MG63 (cell line): ENCODE measurements around the gene FAM221B. TPM values are rescaled to one million over a fixed set of nuclear protein-coding genes. Genes with fewer than 3 reads are reported as not detected.
A peak's percentile ranks its signal among the peaks of the same experiment; 100 is the strongest.

Experiments used
- DNase-seq: peaks from one replicate; pipeline ENCODE4 v3.0.0-alpha.2; 2020
- H3K27me3 ChIP-seq: fragments of 250-450 bp; sonication (Bioruptor Pico); 2 replicates; pipeline ENCODE4 v1.5.1; 2020; ENCODE audit warnings: mild to moderate bottlenecking, moderate library complexity
- H3K36me3 ChIP-seq: fragments of 250-450 bp; sonication (Bioruptor Pico); 2 replicates; pipeline ENCODE4 v1.5.1; 2020; ENCODE audit warnings: mild to moderate bottlenecking, moderate library complexity
- H3K4me3 ChIP-seq: fragments of 250-450 bp; sonication (Bioruptor Pico); 2 replicates; pipeline ENCODE4 v1.5.1; 2020; ENCODE audit warnings: mild to moderate bottlenecking, moderate library complexity
- H3K9me3 ChIP-seq: fragments of 250-450 bp; sonication (Bioruptor Pico); 2 replicates; pipeline ENCODE4 v1.5.1; 2020; ENCODE audit warnings: mild to moderate bottlenecking, moderate library complexity
- total RNA-seq: library from RNA; depleted of rRNA; stranded (reverse); fragments of >200 nt; shearing (Covaris generic); gene quantifications from 2 replicates; pipeline ENCODE4 v1.2.3, GENCODE V29; 2014; ENCODE audit warnings: low replicate concordance

FAM221B gene
- total RNA-seq, 1 experiment from 2014 or later: not detected

- H3K4me3 ChIP-seq: no peak overlapping the region
- H3K9me3 ChIP-seq: no peaks in the 10 kb centered on the region
- peaks cover 9% of the 10 kb centered on the region for H3K36me3 ChIP-seq
- DNase-seq: no peak
- no peaks in the 10 kb centered on the region for H3K27me3 ChIP-seq
These were observed 6.0 kb upstream of the FAM221B start for GRCh38 chr9:35834260-35835215.

- Histone ChIP-seq H3K4me3 (no peak overlapping the region), H3K36me3 (peaks cover 9% of the 10 kb centered on the region), H3K9me3 (no peaks in the 10 kb centered on the region), H3K27me3 (no peaks in the 10 kb centered on the region)
- DNase-seq: no peak
These were observed 4.3 kb upstream of the FAM221B start for GRCh38 chr9:35832814-35833213.

- H3K27me3 ChIP-seq: no peaks in the 10 kb centered on the region
- no peaks in the 10 kb centered on the region for H3K9me3 ChIP-seq
- DNase-seq: no peak
- no peak overlapping the region for H3K4me3 ChIP-seq
- H3K36me3 ChIP-seq: peaks cover 9% of the 10 kb centered on the region
These were observed 2.5 kb upstream of the FAM221B start for GRCh38 chr9:35831040-35831439.

GRCh38 chr9:35829764-35830096, 1.2 kb upstream of the FAM221B start:
- H3K9me3 ChIP-seq: no peaks in the 10 kb centered on the region
- DNase-seq: no peak
- no peaks in the 10 kb centered on the region for H3K27me3 ChIP-seq
- no peaks in the 10 kb centered on the region; the same call in 1 of the 2 replicates for H3K36me3 ChIP-seq
- H3K4me3 ChIP-seq: peak overlapping the region; percentile 63

GRCh38 chr9:35829084-35829763, 692 bp upstream of the FAM221B start, which contains the start of gene TMEM8B:
TMEM8B (plus strand) TSS chr9:35829228; CDS start chr9:35829448, 220 bp downstream.
- Histone ChIP-seq H3K36me3 (no peaks in the 10 kb centered on the region; the same call in 1 of the 2 replicates), H3K27me3 (no peaks in the 10 kb centered on the region), H3K4me3 (peak within 1 kb of the TSS; percentile 63), H3K9me3 (no peaks in the 10 kb centered on the region)
- DNase-seq: peak; percentile 100

DNA sequence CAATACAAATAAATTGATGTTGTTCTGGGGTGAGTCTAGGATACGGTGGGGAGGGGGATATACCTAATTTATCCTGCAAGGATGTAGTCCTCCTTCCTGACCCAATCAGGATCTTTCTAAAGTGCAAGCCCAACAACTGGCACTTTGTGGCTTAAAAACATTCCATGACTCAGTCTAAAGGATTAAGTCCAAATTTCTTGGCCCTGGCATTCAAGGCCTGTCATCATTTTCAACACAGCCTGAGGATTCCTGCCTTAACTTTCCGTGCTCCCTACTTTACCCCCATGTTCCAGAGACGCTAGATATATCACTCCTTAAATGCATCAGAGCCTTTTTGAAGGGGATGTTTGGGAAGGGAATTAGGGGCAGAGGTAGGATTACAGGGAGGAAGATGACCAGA, 1.0 kb downstream of the FAM221B start:
- no peaks in the 10 kb centered on the region for H3K9me3 ChIP-seq
- no peak overlapping the region for H3K4me3 ChIP-seq
- H3K36me3 ChIP-seq: no peaks in the 10 kb centered on the region
- H3K27me3 ChIP-seq: no peaks in the 10 kb centered on the region
- DNase-seq: peak; percentile 46

DNA sequence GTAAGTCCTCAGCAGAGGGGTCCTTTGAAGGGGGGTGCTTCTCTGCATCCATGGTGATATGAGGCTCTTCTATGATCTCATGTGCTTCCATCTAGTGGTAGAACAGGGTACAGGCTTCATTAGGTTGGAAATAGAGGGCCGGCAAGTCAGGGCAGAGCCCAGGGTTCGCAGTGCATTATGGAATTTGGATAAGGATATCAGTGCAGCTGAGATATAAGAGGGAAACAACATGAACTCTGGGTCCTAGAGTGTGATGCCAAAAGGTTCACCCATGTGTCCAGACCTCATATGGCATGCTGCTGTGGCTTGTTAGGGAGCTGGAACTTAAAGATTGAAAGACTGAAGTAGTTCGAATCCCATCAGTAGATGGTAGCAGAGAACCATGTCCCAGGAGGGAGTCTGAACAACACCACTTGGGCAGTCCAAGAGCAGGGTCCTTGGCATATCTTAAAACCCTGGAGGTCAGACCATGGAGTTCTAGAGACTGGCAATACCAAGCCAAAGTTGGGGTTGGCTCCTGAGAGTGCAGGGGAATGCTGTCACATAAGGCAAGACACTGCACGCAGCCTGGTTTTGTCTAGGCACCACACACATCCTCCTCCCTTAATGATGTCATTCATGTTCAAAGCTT, 2.3 kb downstream of the FAM221B start:
- H3K9me3 ChIP-seq: no peaks in the 10 kb centered on the region
- DNase-seq: peak; percentile 41

DNA sequence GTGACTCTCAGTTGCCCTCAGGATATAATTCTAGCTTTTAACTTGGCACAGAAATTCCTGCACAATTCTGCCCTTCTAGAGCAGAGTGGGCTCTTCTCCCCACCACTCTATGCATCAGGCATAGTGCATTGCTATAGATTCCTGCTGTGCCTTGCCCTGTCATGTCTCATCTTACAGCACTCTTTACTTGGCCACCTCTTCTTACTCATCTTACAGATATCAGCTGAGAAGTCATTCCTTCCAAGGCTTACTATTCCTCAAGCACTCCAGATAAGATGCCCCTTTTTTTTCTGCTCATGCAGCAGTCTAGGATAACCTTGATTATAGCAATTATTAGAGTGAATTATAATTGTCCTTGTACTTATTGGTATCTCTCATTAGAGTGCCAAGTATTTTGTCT, 5.6 kb downstream of the FAM221B start:
- H3K36me3 ChIP-seq: no peaks in the 10 kb centered on the region
- H3K27me3 ChIP-seq: no peaks in the 10 kb centered on the region
- DNase-seq: no peak
- no peak overlapping the region for H3K4me3 ChIP-seq
- H3K9me3 ChIP-seq: no peaks in the 10 kb centered on the region

More for the DNA sequence above, 2.3 kb downstream of the FAM221B start:
- H3K27me3 ChIP-seq: no peaks in the 10 kb centered on the region
- no peaks in the 10 kb centered on the region for H3K36me3 ChIP-seq
- no peak overlapping the region for H3K4me3 ChIP-seq

DNA sequence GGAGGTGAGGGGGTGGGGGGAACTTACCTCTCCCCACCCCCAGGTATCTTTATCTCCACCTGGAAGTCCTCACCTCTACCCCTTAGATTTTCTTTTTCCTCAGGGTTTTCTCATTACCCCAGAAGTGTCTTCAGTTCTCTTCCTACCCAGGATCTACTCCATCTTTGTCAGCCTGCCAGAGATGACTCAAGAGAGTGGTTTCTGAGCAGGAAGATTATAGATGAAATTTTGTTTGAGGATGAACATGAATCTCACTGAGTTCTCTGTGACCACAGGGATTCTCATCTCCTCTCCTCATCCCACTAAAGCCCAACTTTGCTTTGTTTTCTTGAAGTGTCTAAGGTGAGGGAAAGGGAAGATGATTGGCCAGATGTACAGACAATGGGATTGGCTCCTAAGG, 8.5 kb downstream of the FAM221B start:
- peak; percentile 76 for DNase-seq
- Histone ChIP-seq H3K36me3 (no peaks in the 10 kb centered on the region), H3K9me3 (no peaks in the 10 kb centered on the region), H3K27me3 (no peaks in the 10 kb centered on the region), H3K4me3 (no peak overlapping the region)

- Histone ChIP-seq H3K4me3 (no peak overlapping the region), H3K9me3 (no peaks in the 10 kb centered on the region), H3K36me3 (peaks cover 5% of the 10 kb centered on the region), H3K27me3 (no peaks in the 10 kb centered on the region)
- no peak for DNase-seq
These were observed 10.2 kb downstream of the FAM221B start for GRCh38 chr9:35818341-35818740.

DNA sequence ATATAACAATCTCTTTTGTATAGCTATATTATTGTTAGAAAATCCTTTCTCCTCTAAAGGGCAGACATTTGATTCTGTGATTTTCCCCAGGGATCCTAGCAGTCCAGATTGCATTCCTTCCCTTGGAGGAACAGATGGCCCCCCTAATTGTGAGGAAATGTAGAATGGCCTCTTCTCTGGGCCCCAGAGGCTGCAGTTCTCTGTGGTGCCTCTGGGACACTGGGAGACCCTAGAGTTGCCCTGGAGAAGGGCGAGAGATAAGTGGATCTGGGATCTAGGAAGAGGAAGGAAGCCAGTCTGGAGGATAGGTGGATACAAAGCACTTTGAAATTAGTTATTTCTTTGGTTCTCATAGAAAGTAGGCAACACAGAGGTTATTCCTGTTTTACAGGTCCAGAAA, 11.8 kb downstream of the FAM221B start:
- peaks cover 10% of the 10 kb centered on the region for H3K36me3 ChIP-seq

DNA sequence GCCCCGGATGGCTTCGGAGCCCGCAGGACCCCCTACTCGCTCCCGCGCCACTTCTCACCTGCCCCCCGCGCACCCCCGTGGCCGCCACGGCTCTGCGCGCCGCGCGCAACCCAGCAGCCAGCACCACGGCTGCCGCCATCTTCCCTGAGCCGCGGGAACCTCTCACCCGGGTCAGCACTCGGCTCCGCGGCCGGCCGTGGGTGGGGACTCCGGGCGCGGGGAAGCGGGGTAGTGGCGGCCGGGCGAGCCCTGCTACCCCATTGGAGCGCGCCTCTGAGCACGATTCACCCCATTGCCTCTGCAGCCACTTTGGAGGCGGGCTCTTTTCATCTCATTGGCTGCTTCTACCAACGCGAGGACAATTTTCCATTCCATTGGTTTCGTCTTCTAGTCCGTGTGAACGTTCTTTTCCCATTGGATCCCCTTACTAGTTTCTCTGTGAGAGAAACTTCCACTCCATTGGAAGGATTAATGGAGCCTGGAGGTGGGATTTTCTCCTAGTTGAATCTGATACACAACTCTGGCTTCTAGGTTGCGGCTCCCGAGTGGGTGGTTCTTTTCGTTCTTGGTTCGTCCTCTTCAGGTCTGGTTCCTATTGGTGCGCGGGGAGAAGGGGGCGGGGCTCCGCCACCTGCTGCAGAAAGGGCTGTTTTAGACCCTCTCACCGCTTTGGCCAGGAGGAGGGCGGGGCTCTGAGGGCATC, 13.5 kb downstream of the FAM221B start, which contains the start of gene HINT2:
TSS of gene HINT2 (minus strand) at position 202 of the 703 bp plus-strand sequence. CDS start at position 139, 63 bp downstream.
- Histone ChIP-seq H3K36me3 (peaks cover 10% of the 10 kb centered on the region), H3K9me3 (no peaks in the 10 kb centered on the region), H3K4me3 (peak within 1 kb of the TSS; percentile 82), H3K27me3 (no peaks in the 10 kb centered on the region)
- peak; percentile 100 for DNase-seq

More for the DNA sequence above, 11.8 kb downstream of the FAM221B start:
- no peaks in the 10 kb centered on the region for H3K9me3 ChIP-seq
- DNase-seq: no peak
- no peak overlapping the region for H3K4me3 ChIP-seq
- H3K27me3 ChIP-seq: no peaks in the 10 kb centered on the region

DNA sequence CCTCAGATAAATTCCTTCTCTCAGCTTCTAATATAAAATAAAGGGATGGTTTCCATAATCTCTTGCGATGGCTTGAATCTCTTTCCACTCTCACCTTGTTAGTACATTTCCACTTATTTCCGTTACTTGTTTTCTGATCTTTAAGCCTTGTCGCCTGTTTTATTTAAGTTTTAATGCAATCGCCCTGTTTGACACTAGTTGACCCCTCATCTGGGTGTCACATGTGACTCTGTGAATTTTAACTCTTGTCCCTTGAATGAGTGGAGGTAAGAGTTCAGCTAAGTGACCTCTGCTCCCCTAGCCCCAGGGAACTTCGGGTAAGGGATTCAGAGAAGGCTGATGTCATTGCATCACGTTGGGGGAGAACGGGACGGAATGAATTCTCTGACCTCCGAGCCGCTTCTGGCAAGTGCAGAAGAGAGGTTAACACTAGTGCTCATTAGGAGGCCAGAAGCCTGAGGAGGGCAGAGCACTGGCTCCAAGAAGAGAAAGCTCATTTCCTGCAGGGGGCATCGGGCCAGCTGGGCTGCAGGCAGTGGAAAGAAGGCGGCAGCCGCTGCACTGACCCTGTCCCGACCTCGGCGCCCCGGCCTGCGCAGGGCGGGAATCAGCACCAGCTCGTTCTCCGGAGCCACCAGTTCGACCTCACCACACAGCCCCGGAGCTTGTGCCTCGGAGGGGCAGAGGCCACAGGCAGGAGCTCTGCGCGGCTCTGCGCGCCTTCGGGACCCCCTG, 14.3 kb downstream of the FAM221B start:
- Histone ChIP-seq H3K36me3 (peaks cover 10% of the 10 kb centered on the region), H3K4me3 (peak overlapping the region; percentile 82), H3K9me3 (no peaks in the 10 kb centered on the region), H3K27me3 (no peaks in the 10 kb centered on the region)
- DNase-seq: peak; percentile 98

GRCh38 chr9:35813434-35814105, 15.0 kb downstream of the FAM221B start:
- Histone ChIP-seq H3K27me3 (no peaks in the 10 kb centered on the region), H3K4me3 (peak overlapping the region; percentile 82), H3K36me3 (peaks cover 17% of the 10 kb centered on the region), H3K9me3 (no peaks in the 10 kb centered on the region)
- DNase-seq: peak; percentile 53

DNA sequence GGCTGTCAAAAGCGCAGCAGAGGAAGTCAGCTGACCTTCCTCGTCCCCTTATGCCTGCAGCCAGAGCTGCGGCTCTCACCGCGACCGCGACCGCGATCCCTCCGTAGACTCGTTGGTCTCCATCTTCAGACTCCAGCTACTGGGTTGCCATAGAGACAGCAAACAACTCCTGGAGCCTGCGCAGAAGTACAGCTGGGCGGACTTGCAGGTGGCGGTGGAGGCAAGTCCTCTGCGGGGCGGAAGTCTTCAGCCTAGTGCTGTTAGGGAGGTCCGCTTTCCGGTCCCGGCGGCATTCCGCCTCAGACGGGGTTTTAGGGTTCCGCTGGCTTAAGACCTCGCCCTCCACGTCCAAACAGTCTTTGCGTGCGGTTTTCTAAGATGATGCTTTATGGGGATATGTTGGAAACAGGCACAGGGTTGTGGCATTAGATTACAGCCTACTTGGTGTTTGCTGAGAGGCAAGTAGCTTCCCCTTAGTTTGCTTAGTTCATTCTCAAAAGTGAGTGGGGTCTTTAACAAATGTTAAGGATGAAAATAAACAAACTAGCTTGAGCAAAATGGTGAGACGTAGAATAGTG, 16.4 kb downstream of the FAM221B start, which contains the start of gene SPAG8:
TSS of gene SPAG8 (minus strand) at position 238 of the 578 bp plus-strand sequence. CDS start at position 123, 115 bp downstream.
- peak; percentile 99 for DNase-seq
- Histone ChIP-seq H3K36me3 (peaks cover 31% of the 10 kb centered on the region), H3K27me3 (no peaks in the 10 kb centered on the region), H3K9me3 (no peaks in the 10 kb centered on the region), H3K4me3 (peak within 1 kb of the TSS; percentile 51)
